Gastroesophageal sphincter (tissue), 3 donors: ENCODE data around the gene SMC6.

ENCODE experiments used
- CTCF ChIP-seq, 4 experiments: fragments of 200-600 bp in 2 of 4; fragments of 450-650 bp in 2 of 4; sonication (generic) in 1 of 4; IDR thresholded peaks; one replicate each; pipeline ENCODE4 v1.5.1; 2017 to 2019; ENCODE audit warnings: antibody characterized with exemption in 4 of 4, mild to moderate bottlenecking in 2 of 4, moderate library complexity in 2 of 4
- POLR2A ChIP-seq, 2 donors: fragments of 450-650 bp; IDR thresholded peaks; one replicate each; pipeline ENCODE4 v1.6.1; 2017; ENCODE audit warnings: antibody characterized with exemption in 2 of 2, mild to moderate bottlenecking in 2 of 2, moderate library complexity in 1 of 2

DNA sequence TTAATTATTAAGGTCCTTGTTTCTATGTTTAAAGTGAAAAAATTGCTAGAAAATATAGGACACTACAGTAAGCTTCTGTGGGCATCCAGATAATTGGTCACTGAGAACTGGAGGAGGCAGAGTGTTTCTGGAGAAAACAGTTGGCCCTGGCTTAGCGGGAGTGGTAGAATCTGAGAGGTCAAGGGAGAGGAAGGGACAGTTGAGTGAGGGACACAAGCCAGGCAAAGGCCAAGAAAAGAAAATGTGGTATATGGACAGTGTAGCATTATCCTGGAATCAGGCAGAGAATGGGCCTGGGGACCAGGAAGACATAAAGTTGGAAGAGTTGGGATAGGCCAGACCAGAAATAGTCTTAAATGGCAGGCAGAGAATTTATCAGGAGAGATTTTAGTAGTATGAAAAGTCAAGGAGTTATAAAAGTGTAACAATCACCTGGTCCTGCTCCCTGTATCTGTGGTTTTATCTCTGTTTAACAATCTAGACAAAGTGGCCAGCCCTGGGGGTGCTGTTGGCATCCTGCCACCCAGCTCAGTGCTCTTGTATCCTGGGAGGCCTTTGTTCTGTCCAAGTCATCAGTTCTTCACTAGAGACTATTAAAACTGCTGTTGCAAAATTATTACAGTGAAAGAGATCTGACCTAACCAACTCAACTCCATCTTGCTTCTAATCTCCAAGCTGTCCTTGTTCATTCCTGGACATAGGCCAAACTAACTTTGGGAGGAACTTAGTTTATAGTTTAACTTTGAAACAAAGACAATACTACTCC, 47.3 kb upstream of the SMC6 start:
- TF ChIP-seq CTCF (IDR thresholded peaks at IDR 0.05) (no peak), POLR2A (IDR thresholded peaks at IDR 0.05) (no peak)
